BLaER1 treated with 17β-estradiol and CSF1 and Interleukin-3, amounts not matched to agents 10 nM and 100 nM (cell line): ENCODE data around the gene ARRB1.

Experiments used
- H3K27ac ChIP-seq, 11 experiments: shearing (Covaris generic); formaldehyde crosslinking; 2 replicates each; pipeline ENCODE4 v1.8.1; 2022
- H3K27me3 ChIP-seq, 11 experiments: shearing (Covaris generic); formaldehyde crosslinking; 2 replicates each; pipeline ENCODE4 v1.8.1; 2022
- H3K36me3 ChIP-seq, 11 experiments: shearing (Covaris generic); formaldehyde crosslinking; 2 replicates each; pipeline ENCODE4 v1.8.1; 2022
- H3K4me1 ChIP-seq, 10 experiments: shearing (Covaris generic); formaldehyde crosslinking; 2 replicates each; pipeline ENCODE4 v1.8.1; 2022
- H3K4me2 ChIP-seq, 11 experiments: shearing (Covaris generic); formaldehyde crosslinking; 2 replicates each; pipeline ENCODE4 v1.8.1; 2022
- H3K4me3 ChIP-seq, 10 experiments: shearing (Covaris generic); formaldehyde crosslinking; 2 replicates each; pipeline ENCODE4 v1.8.1; 2022
- H3K9ac ChIP-seq, 11 experiments: shearing (Covaris generic); formaldehyde crosslinking; 2 replicates each; pipeline ENCODE4 v1.8.1; 2022
- H3K9me3 ChIP-seq, 11 experiments: shearing (Covaris generic); formaldehyde crosslinking; replicated peaks in 1 of 11; 2 replicates each; pipeline ENCODE4 v1.8.1; 2022
- H4K20me1 ChIP-seq, 11 experiments: shearing (Covaris generic); formaldehyde crosslinking; 2 replicates each; pipeline ENCODE4 v1.8.1; 2022
- Cebpa-rat ChIP-seq, 11 experiments: shearing (Covaris generic); IDR thresholded peaks; 2 replicates each; pipeline ENCODE4 v1.8.1; 2022

ARRB1 gene

GRCh38 chr11:75280770-75281468 lies 70.5 kb downstream of the ARRB1 start:
- Histone ChIP-seq H3K27me3 (no peaks in the 10 kb centered on the region), H3K4me1 (peaks cover 18 to 81% (median 69%) of the 10 kb centered on the region in 10 experiments), H3K36me3 (peaks cover 72 to 100% (median 90%) of the 10 kb centered on the region in 11 experiments), H3K4me3 (no peak overlapping the region), H3K9ac (peak overlapping the region in 6 of 11 experiments; percentile 2 to 41 (median 24); a peak in 6 of 22 replicates), H3K9me3 (no peaks in the 10 kb centered on the region), H4K20me1 (peaks cover 0 to 99% (median 34%) of the 10 kb centered on the region in 11 experiments; a peak in 19 of 22 replicates), H3K27ac (peak overlapping the region in 6 of 11 experiments; percentile 5 to 45 (median 22); a peak in 10 of 22 replicates), H3K4me2 (peak overlapping the region in 6 of 11 experiments; percentile 1 to 64 (median 38); a peak in 7 of 22 replicates)
- TF ChIP-seq Cebpa-rat (IDR thresholded peaks at IDR 0.05): no peak

- Histone ChIP-seq H3K4me3 (no peak overlapping the region), H3K36me3 (peaks cover 66 to 93% (median 83%) of the 10 kb centered on the region in 11 experiments), H3K27me3 (no peaks in the 10 kb centered on the region), H3K27ac (peak overlapping the region in 6 of 11 experiments; percentile 23 to 82 (median 44); a peak in 10 of 22 replicates), H3K9me3 (no peaks in the 10 kb centered on the region), H3K9ac (peak overlapping the region in 6 of 11 experiments; percentile 29 to 54 (median 40); a peak in 5 of 22 replicates), H4K20me1 (peaks cover 0 to 99% (median 27%) of the 10 kb centered on the region in 11 experiments; a peak in 18 of 22 replicates), H3K4me1 (peaks cover 25 to 81% (median 71%) of the 10 kb centered on the region in 10 experiments), H3K4me2 (peak overlapping the region in 8 of 11 experiments; percentile 2 to 64 (median 51); a peak in 14 of 22 replicates)
- no peak for TF ChIP-seq Cebpa-rat (IDR thresholded peaks at IDR 0.05)
Observed at GRCh38 chr11:75280227-75280701, 71.2 kb downstream of the ARRB1 start.

GRCh38 chr11:75279273-75279672 lies 72.2 kb downstream of the ARRB1 start:
- H3K27me3 ChIP-seq: no peaks in the 10 kb centered on the region
- no peak for TF ChIP-seq Cebpa-rat (IDR thresholded peaks at IDR 0.05)
- H3K36me3 ChIP-seq: peaks cover 62 to 88% (median 74%) of the 10 kb centered on the region in 11 experiments
- peaks cover 0 to 95% (median 25%) of the 10 kb centered on the region in 11 experiments; a peak in 18 of 22 replicates for H4K20me1 ChIP-seq
- peaks cover 35 to 81% (median 71%) of the 10 kb centered on the region in 10 experiments for H3K4me1 ChIP-seq
- H3K4me3 ChIP-seq: no peak overlapping the region
- no peaks in the 10 kb centered on the region for H3K9me3 ChIP-seq
- H3K9ac ChIP-seq: peak overlapping the region in 6 of 11 experiments; percentile 29 to 54 (median 34); a peak in 7 of 22 replicates
- peak overlapping the region in 2 of 11 experiments; percentile 50 to 64; a peak in 3 of 22 replicates for H3K4me2 ChIP-seq
- H3K27ac ChIP-seq: peak overlapping the region in 6 of 11 experiments; percentile 23 to 82 (median 44); a peak in 10 of 22 replicates

- no peak for TF ChIP-seq Cebpa-rat (IDR thresholded peaks at IDR 0.05)
- peaks cover 67 to 88% (median 76%) of the 10 kb centered on the region in 11 experiments for H3K36me3 ChIP-seq
Observed at GRCh38 chr11:75277991-75278790, 73.3 kb downstream of the ARRB1 start.

GRCh38 chr11:75277211-75277805 lies 74.2 kb downstream of the ARRB1 start:
- H3K9ac ChIP-seq: peak overlapping the region in 4 of 11 experiments; percentile 7 to 70 (median 60); a peak in 4 of 22 replicates
- H3K4me2 ChIP-seq: peak overlapping the region in 8 of 11 experiments; percentile 44 to 78 (median 66); a peak in 10 of 22 replicates
- peaks cover 0 to 95% (median 14%) of the 10 kb centered on the region in 11 experiments; a peak in 16 of 22 replicates for H4K20me1 ChIP-seq
- peaks cover 63 to 88% (median 75%) of the 10 kb centered on the region in 11 experiments for H3K36me3 ChIP-seq
- H3K4me1 ChIP-seq: peaks cover 54 to 87% (median 73%) of the 10 kb centered on the region in 10 experiments
- peak overlapping the region; percentile 26 to 82 (median 72); a peak in 17 of 22 replicates for H3K27ac ChIP-seq
- no peaks in the 10 kb centered on the region for H3K9me3 ChIP-seq
- H3K27me3 ChIP-seq: no peaks in the 10 kb centered on the region
- no peak for TF ChIP-seq Cebpa-rat (IDR thresholded peaks at IDR 0.05)
- no peak overlapping the region for H3K4me3 ChIP-seq

More at GRCh38 chr11:75277991-75278790, 73.3 kb downstream of the ARRB1 start:
- Histone ChIP-seq H3K27ac (peak overlapping the region in 6 of 11 experiments; percentile 72 to 82 (median 78); a peak in 9 of 22 replicates), H3K4me2 (no peak overlapping the region), H4K20me1 (peaks cover 0 to 95% (median 22%) of the 10 kb centered on the region in 11 experiments; a peak in 17 of 22 replicates), H3K9me3 (no peaks in the 10 kb centered on the region), H3K4me3 (no peak overlapping the region), H3K27me3 (no peaks in the 10 kb centered on the region), H3K4me1 (peaks cover 45 to 81% (median 71%) of the 10 kb centered on the region in 10 experiments), H3K9ac (peak overlapping the region in 5 of 11 experiments; percentile 1 to 33 (median 24); a peak in 2 of 22 replicates)

- Histone ChIP-seq H3K36me3 (peaks cover 57 to 88% (median 75%) of the 10 kb centered on the region in 11 experiments), H3K27me3 (no peaks in the 10 kb centered on the region), H3K9me3 (no peaks in the 10 kb centered on the region), H3K9ac (peak overlapping the region in 9 of 11 experiments; percentile 33 to 70 (median 57); a peak in 13 of 22 replicates), H3K4me1 (peaks cover 55 to 93% (median 76%) of the 10 kb centered on the region in 10 experiments), H4K20me1 (peaks cover 0 to 94% (median 14%) of the 10 kb centered on the region in 11 experiments; a peak in 16 of 22 replicates), H3K4me3 (no peak overlapping the region), H3K4me2 (peak overlapping the region; percentile 44 to 78 (median 64); a peak in 21 of 22 replicates), H3K27ac (peak overlapping the region; percentile 26 to 82 (median 72); a peak in 20 of 22 replicates)
- no peak for TF ChIP-seq Cebpa-rat (IDR thresholded peaks at IDR 0.05)
Observed at GRCh38 chr11:75276686-75277085, 74.8 kb downstream of the ARRB1 start.

- Histone ChIP-seq H3K4me2 (peak overlapping the region; percentile 44 to 78 (median 64)), H3K36me3 (peaks cover 52 to 88% (median 75%) of the 10 kb centered on the region in 11 experiments), H3K27me3 (no peaks in the 10 kb centered on the region), H3K27ac (peak overlapping the region; percentile 26 to 82 (median 72); a peak in 19 of 22 replicates), H3K9me3 (no peaks in the 10 kb centered on the region), H3K4me3 (no peak overlapping the region), H3K9ac (peak overlapping the region in 10 of 11 experiments; percentile 32 to 70 (median 52); a peak in 14 of 22 replicates), H3K4me1 (peaks cover 55 to 93% (median 80%) of the 10 kb centered on the region in 10 experiments), H4K20me1 (peaks cover 0 to 89% (median 9%) of the 10 kb centered on the region in 11 experiments; a peak in 16 of 22 replicates)
- no peak for TF ChIP-seq Cebpa-rat (IDR thresholded peaks at IDR 0.05)
Observed at GRCh38 chr11:75276186-75276585, 75.3 kb downstream of the ARRB1 start.
